Endothelial cell of umbilical vein (primary cell): ENCODE measurements around the gene TK2. TPM values are rescaled to one million over a fixed set of nuclear protein-coding genes. Genes with fewer than 3 reads are reported as not detected.

Experiments used
- BruUV-seq: library from RNA; stranded (reverse); fragments of 400-500 nt; replicated peaks from 2 replicates; lab custom pipeline; 2021; lab: Mats Ljungman, UMichigan
- CTCF ChIA-PET: fragments of 300-600, 350-600 bp; sonication (Branson Sonifier 250); formaldehyde crosslinking; loops from one replicate; lab custom pipeline; 2021; ENCODE audit warnings: antibody characterized with exemption, inconsistent platforms; lab: Charles Lee
- POLR2A ChIA-PET: fragments of 300-600, 350-600 bp; sonication (Branson Sonifier 250); formaldehyde crosslinking; loops from one replicate; lab custom pipeline; 2021; ENCODE audit warnings: antibody characterized with exemption, inconsistent platforms; lab: Charles Lee
- DNase-seq: peaks from one replicate; pipeline ENCODE4 v3.0.0-alpha.2; 2011; ENCODE audit warnings: low read depth, low spot score
- FAIRE-seq: peaks from 2 replicates; lab custom pipeline; 2011; peaks lifted over from hg19 to GRCh38; lab: Jason Lieb, UNC
- H2AFZ ChIP-seq: 2 replicates; pipeline ENCODE4 v1.6.0; 2012; ENCODE audit warnings: low read depth, low read length, control low read depth, inconsistent platforms
- H3K27ac ChIP-seq: 2 replicates; pipeline ENCODE4 v1.5.1; 2011; ENCODE audit warnings: low read depth, mild to moderate bottlenecking, control low read depth, low read length, moderate library complexity; ENCODE audit not compliant: insufficient read depth
- H3K27me3 ChIP-seq, 2 experiments: 2 replicates each; pipeline versions ENCODE4 v1.6.0 to v1.6.1; 2011; ENCODE audit warnings: low read length in 2 of 2, mixed read lengths in 1 of 2; ENCODE audit not compliant: control insufficient read depth in 2 of 2, insufficient read depth in 2 of 2
- H3K36me3 ChIP-seq, 2 experiments: 2 replicates in 1 of 2; 3 replicates in 1 of 2; pipeline ENCODE4 v1.5.1; 2011; ENCODE audit warnings: low read length in 2 of 2, mild to moderate bottlenecking in 1 of 2, moderate library complexity in 1 of 2; ENCODE audit not compliant: control insufficient read depth in 2 of 2, insufficient read depth in 2 of 2; ENCODE audit errors: extremely low read depth in 1 of 2
- H3K4me1 ChIP-seq: 3 replicates; pipeline ENCODE4 v1.5.1; 2011; ENCODE audit warnings: mild to moderate bottlenecking, low read length; ENCODE audit not compliant: control insufficient read depth, insufficient read depth; ENCODE audit errors: extremely low read depth
- H3K4me2 ChIP-seq: 2 replicates; pipeline ENCODE4 v1.6.1; 2011; ENCODE audit warnings: low read length, control low read depth, mixed read lengths; ENCODE audit not compliant: insufficient read depth
- H3K4me3 ChIP-seq, 3 experiments: fragments of 200-600 bp in 1 of 3; sonication (generic), shearing (Covaris generic) in 1 of 3; replicated peaks in 1 of 3; 2 replicates each; pipeline ENCODE4 v1.5.1; 2011 to 2016; ENCODE audit warnings: control low read depth in 3 of 3, low read length in 3 of 3, mild to moderate bottlenecking in 2 of 3, inconsistent platforms in 1 of 3, low read depth in 1 of 3, moderate library complexity in 1 of 3; ENCODE audit not compliant: insufficient read depth in 1 of 3
- H3K79me2 ChIP-seq: 2 replicates; pipeline ENCODE4 v1.6.0; 2012; ENCODE audit warnings: low read length, inconsistent platforms; ENCODE audit not compliant: control insufficient read depth, insufficient read depth
- H3K9ac ChIP-seq: replicated peaks from 2 replicates; pipeline ENCODE3; 2011; ENCODE audit warnings: low read length, control low read depth; ENCODE audit not compliant: insufficient read depth; ENCODE audit errors: extremely low read depth
- H3K9me1 ChIP-seq: replicated peaks from 3 replicates; pipeline ENCODE4 v1.6.0; 2011; ENCODE audit warnings: mild to moderate bottlenecking, low read length; ENCODE audit not compliant: control insufficient read depth, insufficient read depth; ENCODE audit errors: extremely low read depth
- H3K9me3 ChIP-seq: replicated peaks from 2 replicates; pipeline ENCODE4 v1.5.1; 2012; ENCODE audit warnings: low read length, inconsistent platforms; ENCODE audit not compliant: control insufficient read depth, insufficient read depth
- H4K20me1 ChIP-seq: replicated peaks from 2 replicates; pipeline ENCODE3; 2011; ENCODE audit warnings: mild to moderate bottlenecking, low read length; ENCODE audit not compliant: control insufficient read depth, insufficient read depth; ENCODE audit errors: extremely low read depth
- EZH2 ChIP-seq: IDR thresholded peaks from 2 replicates; pipeline ENCODE4 v1.6.1; 2012; ENCODE audit warnings: borderline replicate concordance, low read depth, mild to moderate bottlenecking, moderate library complexity, low read length, inconsistent platforms; ENCODE audit not compliant: severe bottlenecking
- FOS ChIP-seq: IDR thresholded peaks from 2 replicates; pipeline ENCODE4 v1.6.1; 2011; ENCODE audit warnings: mild to moderate bottlenecking, low read length, moderate library complexity, borderline replicate concordance; ENCODE audit not compliant: insufficient read depth
- GATA2 ChIP-seq: IDR thresholded peaks from 2 replicates; pipeline ENCODE4 v1.7.0; 2011; ENCODE audit warnings: low read depth, mild to moderate bottlenecking, moderate library complexity, mixed read lengths, low read length; ENCODE audit not compliant: insufficient read length, insufficient read depth
- JUN ChIP-seq: IDR thresholded peaks from 2 replicates; pipeline ENCODE4 v1.6.1; 2011; ENCODE audit warnings: borderline replicate concordance, low read depth; ENCODE audit not compliant: insufficient read length, insufficient read depth
- MAX ChIP-seq: IDR thresholded peaks from 2 replicates; pipeline ENCODE4 v1.6.1; 2011; ENCODE audit not compliant: insufficient read depth, insufficient read length
- MYC ChIP-seq: IDR thresholded peaks from one replicate; pipeline ENCODE4 v1.6.1; 2011; ENCODE audit warnings: mild to moderate bottlenecking, low read depth, low read length
- POLR2A ChIP-seq: IDR thresholded peaks from 2 replicates; pipeline ENCODE4 v1.6.1; 2012; ENCODE audit warnings: low read depth, mild to moderate bottlenecking, control low read depth, low read length
- POLR2AphosphoS5 ChIP-seq: IDR thresholded peaks from 2 replicates; pipeline ENCODE4 v1.6.1; 2012; ENCODE audit warnings: low read depth, mild to moderate bottlenecking, control low read depth, low read length, moderate library complexity; ENCODE audit not compliant: insufficient read depth
- dilution Hi-C: fragments of 300-500 bp; cut with MboI; formaldehyde crosslinking; loops from one replicate; pipeline ENCODE4 v1.15.0; 2019; ENCODE audit warnings: low sequenced_read_pairs; ENCODE audit not compliant: extremely low pct_ligation_motif_present
- intact Hi-C: fragments of 100-400 bp; cut with micrococcal nuclease; formaldehyde crosslinking; loops from one replicate; pipeline ENCODE4 v1.10.0; 2022
- polyA plus RNA-seq, 4 experiments: library from polyadenylated mRNA; depleted of rRNA in 3 of 4; stranded (reverse) in 3 of 4; unstranded in 1 of 4; fragments of >200 nt; gene quantifications; 2 replicates each; pipeline versions ENCODE4 v1.2.1 to v1.2.3, GENCODE V29; 2011 to 2012; ENCODE audit warnings: missing spikeins in 1 of 4
- total RNA-seq: library from RNA; stranded (reverse); gene quantifications from 2 replicates; pipeline ENCODE4 v1.2.3, GENCODE V29; 2021
- TF ChIP-seq, protein P1 (sequence below), 2 donors: IDR thresholded peaks; 1 replicate in 1 of 2; 2 replicates in 1 of 2; pipeline ENCODE4 v1.5.1; 2011; ENCODE audit warnings: low read length in 2 of 2, mild to moderate bottlenecking in 2 of 2, moderate library complexity in 2 of 2, control low read depth in 1 of 2, inconsistent platforms in 1 of 2, low read depth in 1 of 2; ENCODE audit not compliant: insufficient read depth in 1 of 2; ENCODE audit errors: extremely low read depth in 1 of 2

The TK2 gene
- total and polyA plus RNA-seq, 2 donors (not counting 3 experiments of a cell fraction or from before 2014, with no cell fraction given) = 12.1 to 25.2 TPM

GRCh38 chr16:66547101-66547989 lies 2.6 kb downstream of the TK2 start:
- ChIA-PET POLR2A (interaction anchor here (0.6 kb wide), 1 partner anchor 205 kb away, joined by 3 read pairs; no protein-coding TSS in a partner anchor), CTCF (interaction anchor here (0.9 to 2.6 kb wide), 10 partner anchors 9 to 61 kb away, joined by 3 to 7 read pairs (median 3); no protein-coding TSS in a partner anchor)
- Histone ChIP-seq H3K36me3 (no peaks in the 10 kb centered on the region), H2AFZ (no peak overlapping the region), H4K20me1 (no peaks in the 10 kb centered on the region), H3K9me1 (no peaks in the 10 kb centered on the region), H3K9ac (no peak overlapping the region), H3K27ac (no peak overlapping the region), H3K4me3 (no peak overlapping the region), H3K4me2 (no peak overlapping the region), H3K79me2 (no peaks in the 10 kb centered on the region), H3K27me3 (no peaks in the 10 kb centered on the region), H3K9me3 (no peaks in the 10 kb centered on the region), H3K4me1 (peaks cover 19% of the 10 kb centered on the region)
- no TSS peak for BruUV-seq
- FAIRE-seq (no peak), DNase-seq (no peak)
- intact Hi-C loops (no loop called here), dilution Hi-C loops (no loop called here)
- TF ChIP-seq FOS = no peak
- no peak for TF ChIP-seq POLR2AphosphoS5
- TF ChIP-seq MYC = no peak
- TF ChIP-seq, protein P1, sequence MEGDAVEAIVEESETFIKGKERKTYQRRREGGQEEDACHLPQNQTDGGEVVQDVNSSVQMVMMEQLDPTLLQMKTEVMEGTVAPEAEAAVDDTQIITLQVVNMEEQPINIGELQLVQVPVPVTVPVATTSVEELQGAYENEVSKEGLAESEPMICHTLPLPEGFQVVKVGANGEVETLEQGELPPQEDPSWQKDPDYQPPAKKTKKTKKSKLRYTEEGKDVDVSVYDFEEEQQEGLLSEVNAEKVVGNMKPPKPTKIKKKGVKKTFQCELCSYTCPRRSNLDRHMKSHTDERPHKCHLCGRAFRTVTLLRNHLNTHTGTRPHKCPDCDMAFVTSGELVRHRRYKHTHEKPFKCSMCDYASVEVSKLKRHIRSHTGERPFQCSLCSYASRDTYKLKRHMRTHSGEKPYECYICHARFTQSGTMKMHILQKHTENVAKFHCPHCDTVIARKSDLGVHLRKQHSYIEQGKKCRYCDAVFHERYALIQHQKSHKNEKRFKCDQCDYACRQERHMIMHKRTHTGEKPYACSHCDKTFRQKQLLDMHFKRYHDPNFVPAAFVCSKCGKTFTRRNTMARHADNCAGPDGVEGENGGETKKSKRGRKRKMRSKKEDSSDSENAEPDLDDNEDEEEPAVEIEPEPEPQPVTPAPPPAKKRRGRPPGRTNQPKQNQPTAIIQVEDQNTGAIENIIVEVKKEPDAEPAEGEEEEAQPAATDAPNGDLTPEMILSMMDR (IDR thresholded peaks at IDR 0.05; ENCODE audit: extremely low read depth in 1 of 2, insufficient read depth in 1 of 2, low read depth in 1 of 2, low read length in 2 of 2) = no peak
- no peak for TF ChIP-seq GATA2
- no peak for TF ChIP-seq MAX
- TF ChIP-seq JUN = no peak
- no peak for TF ChIP-seq EZH2
- no peak for TF ChIP-seq POLR2A
